ENCODE results near the gene EFCAB9. TPM values are rescaled to one million over a fixed set of nuclear protein-coding genes. Genes with fewer than 3 reads are reported as not detected.
"Not testable (repeated sequence)": the region's sequence is repeated elsewhere in the genome, so short reads cannot be mapped to it uniquely, and the experiment has no call there.

Gene EFCAB9
- total RNA-seq, 1 donor: not detected

DNA sequence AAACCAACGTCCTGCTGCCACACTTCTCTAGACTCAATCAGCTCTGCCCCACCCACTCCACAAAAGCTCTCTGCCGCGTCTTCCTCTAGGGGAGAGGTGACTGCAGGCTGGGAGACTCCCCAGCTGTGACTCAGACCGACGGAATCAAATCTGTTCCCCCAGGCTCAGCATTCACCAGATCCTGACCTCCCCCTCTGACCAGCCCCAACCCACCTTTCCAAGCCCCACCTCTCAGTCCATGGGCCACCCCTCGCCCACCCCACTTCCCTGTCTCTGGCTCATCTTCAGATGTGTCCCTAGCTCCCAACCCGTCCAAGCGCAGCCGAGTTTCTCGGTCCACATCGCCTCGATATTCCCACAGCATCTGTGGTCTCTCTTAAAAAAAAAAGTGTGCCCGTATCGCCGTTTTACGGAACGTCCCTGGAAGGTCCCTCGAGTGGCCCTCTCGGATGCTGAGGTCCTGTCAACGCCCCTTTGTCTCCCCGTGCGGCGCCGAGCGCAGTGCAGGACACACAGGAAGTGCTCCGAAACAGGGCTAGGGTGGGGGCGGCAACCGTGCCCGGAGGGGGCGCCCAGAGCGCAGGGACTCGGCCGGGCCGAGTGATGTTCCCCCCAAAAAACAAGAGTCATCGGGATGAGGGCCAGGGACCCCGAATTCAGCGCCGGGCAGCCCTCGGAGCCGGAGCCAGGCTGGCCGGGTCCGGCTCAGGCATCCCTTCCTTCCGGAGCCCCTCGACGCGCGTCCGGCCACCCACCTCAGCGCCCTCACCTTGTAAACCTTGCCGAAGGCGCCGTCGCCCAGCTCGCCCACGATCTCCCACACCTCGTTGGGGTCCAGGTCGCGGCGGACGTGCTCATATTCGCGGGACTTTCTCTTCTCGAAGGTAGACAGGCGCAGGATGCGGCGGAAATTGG is 6.6 kb upstream of the EFCAB9 start:
- H3K4me3 ChIP-seq (ENCODE audit: low read depth, low read length): peak overlapping the region; percentile 85
- TF ChIP-seq, protein P1, sequence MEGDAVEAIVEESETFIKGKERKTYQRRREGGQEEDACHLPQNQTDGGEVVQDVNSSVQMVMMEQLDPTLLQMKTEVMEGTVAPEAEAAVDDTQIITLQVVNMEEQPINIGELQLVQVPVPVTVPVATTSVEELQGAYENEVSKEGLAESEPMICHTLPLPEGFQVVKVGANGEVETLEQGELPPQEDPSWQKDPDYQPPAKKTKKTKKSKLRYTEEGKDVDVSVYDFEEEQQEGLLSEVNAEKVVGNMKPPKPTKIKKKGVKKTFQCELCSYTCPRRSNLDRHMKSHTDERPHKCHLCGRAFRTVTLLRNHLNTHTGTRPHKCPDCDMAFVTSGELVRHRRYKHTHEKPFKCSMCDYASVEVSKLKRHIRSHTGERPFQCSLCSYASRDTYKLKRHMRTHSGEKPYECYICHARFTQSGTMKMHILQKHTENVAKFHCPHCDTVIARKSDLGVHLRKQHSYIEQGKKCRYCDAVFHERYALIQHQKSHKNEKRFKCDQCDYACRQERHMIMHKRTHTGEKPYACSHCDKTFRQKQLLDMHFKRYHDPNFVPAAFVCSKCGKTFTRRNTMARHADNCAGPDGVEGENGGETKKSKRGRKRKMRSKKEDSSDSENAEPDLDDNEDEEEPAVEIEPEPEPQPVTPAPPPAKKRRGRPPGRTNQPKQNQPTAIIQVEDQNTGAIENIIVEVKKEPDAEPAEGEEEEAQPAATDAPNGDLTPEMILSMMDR (IDR thresholded peaks at IDR 0.05; ENCODE audit: insufficient read depth, low read depth, low read length): no peak
- peak; percentile 77 for DNase-seq (ENCODE audit: low read depth)

DNA sequence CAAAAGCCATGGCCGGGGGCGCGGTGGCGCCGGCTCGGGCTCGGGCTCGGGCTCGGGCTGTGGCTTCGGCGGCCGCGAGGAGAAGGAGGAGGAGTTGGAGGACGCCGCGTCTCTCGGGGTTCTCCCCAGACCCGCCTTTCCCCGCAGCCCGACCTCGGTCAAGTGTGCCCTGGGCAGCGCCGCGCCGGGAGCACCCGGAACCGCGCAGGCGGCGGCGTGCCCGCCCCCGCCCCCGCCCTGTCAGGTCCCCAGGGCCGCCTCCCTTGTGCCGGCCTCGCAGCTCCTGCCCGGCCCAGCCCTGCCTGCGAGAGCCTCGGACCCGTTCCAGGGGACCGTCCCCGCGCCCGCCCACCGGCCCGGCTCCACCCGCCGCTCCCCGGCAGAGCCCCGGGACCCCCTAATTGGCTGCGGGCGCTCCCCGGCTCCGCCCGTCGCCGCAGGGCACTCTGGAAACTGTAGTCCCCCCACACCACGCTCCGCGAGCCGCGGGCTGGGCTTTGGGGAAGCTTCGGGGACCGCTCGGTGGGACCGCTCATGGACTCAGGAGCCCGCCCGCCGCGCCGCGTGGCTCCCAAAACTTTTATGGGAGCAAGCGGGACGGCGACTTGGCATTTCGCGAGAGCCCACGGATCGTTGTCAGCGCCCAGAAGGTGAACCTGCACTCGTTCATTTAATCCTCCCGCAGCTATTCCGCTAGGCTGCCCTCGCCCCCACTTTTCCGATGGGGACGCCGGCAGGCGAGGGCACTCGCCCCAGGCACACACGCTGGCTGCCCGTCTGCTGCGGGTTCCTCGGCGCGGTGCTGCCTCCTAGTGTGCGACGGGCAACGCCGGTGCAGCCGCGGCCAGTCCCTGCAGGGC is 5.7 kb upstream of the EFCAB9 start, which contains the start of gene STK10:
Gene STK10, minus strand, starts transcription at position 192 of the 860 bp plus-strand sequence. Its CDS starts 182 bp downstream, at position 10.
- DNase-seq (ENCODE audit: low read depth): peak; percentile 92
- TF ChIP-seq, protein P1 (IDR thresholded peaks at IDR 0.05; ENCODE audit: insufficient read depth, low read depth, low read length): peak; percentile 89

DNA sequence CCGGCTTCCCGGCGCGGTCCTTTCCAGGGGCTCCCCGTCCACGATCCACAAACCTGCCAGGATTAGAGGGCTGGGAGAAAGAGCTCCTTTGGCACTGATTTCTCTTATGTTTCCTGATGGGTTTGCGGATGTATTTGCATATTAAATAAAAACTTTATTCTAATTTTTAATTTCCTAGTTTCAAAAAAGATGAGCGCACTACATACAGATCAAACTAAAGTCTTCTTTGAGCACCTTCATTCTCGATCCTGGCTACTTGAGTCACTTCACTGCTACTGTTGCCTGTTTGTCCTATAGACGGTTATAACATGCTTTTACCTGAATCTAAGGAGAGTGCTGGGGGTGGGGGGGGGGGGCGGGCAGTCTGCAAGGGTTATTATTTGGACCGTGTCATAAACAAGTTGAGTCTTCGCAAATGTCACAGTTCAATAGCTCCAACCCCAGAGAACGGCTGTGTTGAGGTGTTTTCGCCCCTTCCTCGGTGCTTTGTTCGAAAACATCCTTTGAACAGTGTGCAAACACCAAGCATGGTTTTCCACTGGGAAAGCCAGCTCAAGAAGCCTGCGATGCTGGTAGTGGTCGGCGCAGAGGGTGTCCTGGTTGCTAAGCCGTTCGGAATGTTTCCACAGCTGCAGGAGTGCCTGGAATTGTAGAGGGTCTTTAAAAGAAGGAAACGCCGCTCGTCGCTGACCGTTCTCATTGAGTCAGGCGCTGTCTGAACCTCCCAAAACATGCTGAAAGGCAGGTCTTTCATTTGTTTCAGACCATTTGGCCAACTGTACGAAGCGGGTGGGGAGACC is 4.9 kb upstream of the EFCAB9 start:
- TF ChIP-seq, protein P1 (IDR thresholded peaks at IDR 0.05; ENCODE audit: insufficient read depth, low read depth, low read length): no peak
- H3K4me3 ChIP-seq (ENCODE audit: low read depth, low read length): no peak overlapping the region
- DNase-seq (ENCODE audit: low read depth): no peak

More for the DNA sequence above, 5.7 kb upstream of the EFCAB9 start, which contains the start of gene STK10:
- H3K4me3 ChIP-seq (ENCODE audit: low read depth, low read length): peak within 1 kb of the TSS; percentile 85

DNA sequence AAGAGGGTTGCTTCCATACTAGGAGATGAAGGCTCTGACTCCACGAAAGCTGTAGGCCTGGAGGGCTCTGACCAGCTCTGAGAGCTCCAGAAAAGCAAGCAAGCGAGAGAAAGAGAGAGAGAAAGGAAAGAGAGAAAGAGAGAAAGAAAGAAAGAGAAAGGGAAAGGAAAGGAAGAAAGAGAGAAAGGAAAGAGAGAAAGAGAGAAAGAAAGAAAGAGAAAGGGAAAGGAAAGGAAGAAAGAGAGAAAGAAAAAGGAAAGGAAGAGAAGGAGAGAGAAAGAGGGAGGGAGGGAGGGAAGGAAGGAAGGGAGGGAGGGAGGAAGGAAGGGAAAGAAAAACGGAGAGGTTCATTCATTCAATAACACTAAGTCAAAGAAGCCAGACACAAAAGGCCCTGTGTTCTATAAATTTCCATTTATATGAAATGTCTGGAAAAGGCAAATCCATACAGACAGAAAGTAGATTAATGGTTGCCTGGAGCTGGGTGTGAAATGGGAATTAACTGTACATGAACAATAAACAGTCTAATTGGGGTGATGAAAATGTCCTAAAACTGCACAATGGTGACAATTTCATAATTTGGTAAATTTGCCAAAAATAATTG is 4.2 kb upstream of the EFCAB9 start:
- no peak for DNase-seq (ENCODE audit: low read depth)
- TF ChIP-seq, protein P1 (IDR thresholded peaks at IDR 0.05; ENCODE audit: insufficient read depth, low read depth, low read length): no peak
- no peak overlapping the region for H3K4me3 ChIP-seq (ENCODE audit: low read depth, low read length)

DNA sequence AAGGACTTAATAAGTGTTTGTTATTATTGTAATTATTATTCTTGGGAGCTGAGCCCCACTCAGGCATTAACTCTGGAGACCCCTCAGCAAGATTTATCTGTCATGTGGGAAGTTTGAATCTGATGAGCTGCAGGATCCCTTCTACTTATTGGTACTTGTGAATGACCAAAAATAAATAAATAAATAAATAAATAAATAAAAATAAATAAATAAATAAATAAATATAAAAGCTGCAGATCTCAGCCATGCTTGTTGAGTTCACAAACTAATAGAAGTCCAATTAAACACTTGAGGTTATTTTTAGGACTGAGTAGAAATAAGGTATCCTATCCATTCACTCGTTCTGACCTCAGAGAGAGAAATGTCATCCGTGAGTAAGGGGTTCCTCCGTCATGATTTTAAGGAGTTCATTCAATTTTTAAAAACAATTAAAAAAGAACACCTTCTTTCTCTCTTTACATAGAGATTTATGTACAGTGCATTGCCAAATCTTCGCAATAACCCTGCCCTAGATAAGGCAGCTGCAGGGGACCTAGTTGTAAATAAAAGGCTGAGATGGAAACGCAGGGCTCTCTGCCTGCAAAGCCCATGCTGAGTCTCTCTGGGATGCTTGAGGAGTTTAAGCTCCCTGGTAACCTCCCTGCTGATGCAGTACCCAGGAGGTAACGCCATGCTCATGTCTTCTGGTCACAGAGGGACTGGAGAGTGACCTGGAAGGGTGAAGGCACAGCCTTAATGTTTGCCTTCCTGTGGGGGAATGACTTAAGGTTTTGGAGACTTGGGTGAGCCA is 1.2 kb downstream of the EFCAB9 start:
- no peak for DNase-seq (ENCODE audit: low read depth)
- no peak overlapping the region for H3K4me3 ChIP-seq (ENCODE audit: low read depth, low read length)
- TF ChIP-seq, protein P1 (IDR thresholded peaks at IDR 0.05; ENCODE audit: insufficient read depth, low read depth, low read length): no peak

DNA sequence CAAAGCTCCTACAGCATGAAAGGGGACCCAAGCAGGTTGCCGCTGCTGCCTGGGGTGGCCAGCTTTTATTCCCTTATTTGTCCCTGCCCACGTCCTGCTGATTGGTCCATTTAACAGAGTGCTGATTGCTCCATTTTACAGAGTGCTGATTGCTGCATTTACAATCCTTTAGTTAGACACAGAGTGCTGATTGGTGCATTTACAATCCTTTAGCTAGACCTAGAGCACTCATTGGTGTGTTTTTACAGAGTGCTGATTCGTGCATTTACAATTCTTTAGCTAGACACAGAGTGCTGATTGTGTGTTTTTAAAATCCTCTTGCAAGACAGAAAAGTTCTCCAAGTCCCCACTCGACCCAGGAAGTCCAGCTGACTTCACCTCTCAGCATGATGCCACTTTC is 3.8 kb downstream of the EFCAB9 start:
- not testable (repeated sequence) for H3K4me3 ChIP-seq (ENCODE audit: low read depth, low read length); DNase-seq (ENCODE audit: low read depth)

Measured in fibroblast of villous mesenchyme (primary cell).